Heart left ventricle (tissue), 16 donors: ENCODE measurements around the gene NRDE2. TPM values are rescaled to one million over a fixed set of nuclear protein-coding genes. Genes with fewer than 3 reads are reported as not detected.

ENCODE experiments used
- ATAC-seq, 4 donors: fragments of 200-7000 bp; cut with Tn5 transposase; one replicate each; pipeline ENCODE4 v1.9.1; 2020 to 2022; ENCODE audit warnings: moderate library complexity in 4 of 4, mild to moderate bottlenecking in 3 of 4, moderate number of reproducible peaks in 1 of 4
- DNase-seq, 5 donors: peaks; one replicate each; pipeline ENCODE4 v3.0.0-alpha.2; 2020
- H3K27ac ChIP-seq, 12 donors: fragments of 200-600 bp; sonication (generic) in 4 of 12; one replicate each; pipeline versions ENCODE4 v1.5.0 to v1.8.0; 2016 to 2022; ENCODE audit warnings: mild to moderate bottlenecking in 2 of 12
- H3K27me3 ChIP-seq, 9 donors: fragments of 200-600 bp; sonication (generic) in 2 of 9; one replicate each; pipeline versions ENCODE4 v1.5.1 to v1.8.0; 2016 to 2022; ENCODE audit warnings: mild to moderate bottlenecking in 3 of 9
- H3K36me3 ChIP-seq, 9 donors: fragments of 200-600 bp; sonication (generic) in 2 of 9; one replicate each; pipeline versions ENCODE4 v1.5.0 to v1.8.0; 2018 to 2022; ENCODE audit warnings: mild to moderate bottlenecking in 2 of 9
- H3K4me1 ChIP-seq, 12 donors: fragments of 200-600 bp; sonication (generic) in 4 of 12; one replicate each; pipeline versions ENCODE4 v1.5.0 to v1.8.0; 2016 to 2022; ENCODE audit warnings: mild to moderate bottlenecking in 3 of 12
- H3K4me3 ChIP-seq, 12 donors: fragments of 200-600 bp; sonication (generic) in 4 of 12; one replicate each; pipeline versions ENCODE4 v1.5.0 to v1.8.0; 2017 to 2022; ENCODE audit warnings: mild to moderate bottlenecking in 9 of 12, moderate library complexity in 4 of 12
- H3K9me3 ChIP-seq, 12 donors: fragments of 200-600 bp; sonication (generic) in 4 of 12; one replicate each; pipeline versions ENCODE4 v1.5.0 to v1.8.0; 2016 to 2022; ENCODE audit warnings: mild to moderate bottlenecking in 1 of 12
- CTCF ChIP-seq, 12 donors: fragments of 200-600 bp; sonication (generic) in 4 of 12; IDR thresholded peaks; one replicate each; pipeline versions ENCODE4 v1.5.0 to v1.8.0; 2018 to 2022; ENCODE audit warnings: antibody characterized with exemption in 12 of 12, mild to moderate bottlenecking in 5 of 12
- POLR2A ChIP-seq, 2 donors: fragments of 450-650 bp; IDR thresholded peaks; one replicate each; pipeline ENCODE4 v1.6.1; 2017; ENCODE audit warnings: antibody characterized with exemption in 2 of 2, mild to moderate bottlenecking in 2 of 2, moderate library complexity in 2 of 2
- WGBS, 4 donors: extraction: QIAGEN DNeasy Blood & Tissue Kit in 2 of 4; methylation state at CpG; one replicate each; pipeline versions ENCODE4 v1.1.5 to v1.1.7; 2013 to 2018; 5-methylcytosine and 5-hydroxymethylcytosine counted together
- intact Hi-C, 10 donors: fragments of 100-400 bp; cut with DNase I; formaldehyde crosslinking; loops; one replicate each; pipeline versions ENCODE4 v1.11.1 to v1.14.2; 2022
- polyA plus RNA-seq, 2 donors: library from polyadenylated mRNA; stranded (reverse); fragments of 200-250 nt; gene quantifications; one replicate each; pipeline ENCODE4 v1.2.3, GENCODE V29; 2013
- total RNA-seq, 9 donors: library from RNA; depleted of rRNA in 2 of 9; stranded (reverse); fragments of >200 nt in 2 of 9; fragmentation: NEBNext Ultra II Directional in 3 of 9; extraction: Animal tissue kit (Norgen Biotek cat#: 25700) in 3 of 9; gene quantifications; one replicate each; pipeline versions ENCODE4 v1.1.0 to v1.2.4, GENCODE V29; 2016 to 2023
- donor health status: ischemic (EF 13 %, LVEDD 7.1; RV severe dilation, severe dysfunction).
- donor health status: healthy with polysubstance abuse.
- donor health status: DM: no; HTN: yes; CAD: no.
- donor health status: DM: no; HTN: no; CAD: no.
- donor health status: ischemic (EF 25% LVEDD 6.9; RV normal size, moderate dysfunction).
- donor health status: ischemic (EF 25% LVEDD 5.7; RV mildly dilated, moderate dysfunction).
- donor health status: healthy.
- donor health status: DM: yes; HTN: yes; CAD: no.
- donor health status: ischemic (EF 35%, LVEDD 5.7; RV mildly dilated, moderate dysfunction).
- donor health status: nonischemic (EF 11% LVEDD 7.7; RV severe dilation, severe dysfunction).
- donor health status: DM: yes; HTN: yes; CAD: no.
- donor health status: PGD.
- donor health status: ischemic (EF 29% LVEDD 5.4; RV normal size, mild dysfunction).
- donor health status: nonischemic (EF 23%, LVEDD 6.1; RV moderate dilation, normal function).

The NRDE2 gene
- total and polyA plus RNA-seq, 11 donors, result 5.2 to 15.4 (median 9.4) TPM

GRCh38 chr14:90281261-90281660 is 50.5 kb downstream of the NRDE2 start:
- ATAC-seq, result no peak
- Histone ChIP-seq H3K4me3 (no peak overlapping the region), H3K4me1 (peaks cover 0 to 3% (median 0%) of the 10 kb centered on the region in 12 donors), H3K27ac (no peak overlapping the region), H3K27me3 (no peaks in the 10 kb centered on the region), H3K36me3 (peaks cover 0 to 91% (median 82%) of the 10 kb centered on the region in 9 donors), H3K9me3 (no peaks in the 10 kb centered on the region)
- 85 to 87% (median 85%) methylated on average over 8 of the region's 8 CpGs for WGBS, 4 donors
- no peak for DNase-seq
- TF ChIP-seq CTCF (IDR thresholded peaks at IDR 0.05), result no peak
- intact Hi-C loops, result no loop called here

- intact Hi-C loops, result no loop called here
- no peak for ATAC-seq
Observed at GRCh38 chr14:90280096-90280495, 51.6 kb downstream of the NRDE2 start.

GRCh38 chr14:90278199-90279175 is 53.3 kb downstream of the NRDE2 start:
- H3K4me1 ChIP-seq, result peaks cover 0 to 17% (median 9%) of the 10 kb centered on the region in 12 donors
- H3K9me3 ChIP-seq, result no peaks in the 10 kb centered on the region
- DNase-seq (no peak), ATAC-seq (peak; percentile 5 to 15 (median 10))
- peak overlapping the region in 3 of 12 donors; percentile 3 to 27 (median 23) for H3K27ac ChIP-seq
- no peaks in the 10 kb centered on the region for H3K27me3 ChIP-seq
- H3K36me3 ChIP-seq, result peaks cover 0 to 80% (median 67%) of the 10 kb centered on the region in 9 donors
- WGBS, 4 donors, result 83 to 87% (median 86%) methylated on average over 22 to 35 of the region's 35 CpGs
- H3K4me3 ChIP-seq, result no peak overlapping the region
- TF ChIP-seq POLR2A (IDR thresholded peaks at IDR 0.05), result no peak
- TF ChIP-seq CTCF (IDR thresholded peaks at IDR 0.05), result no peak
- intact Hi-C loops, result no loop called here

More at GRCh38 chr14:90280096-90280495, 51.6 kb downstream of the NRDE2 start:
- Histone ChIP-seq H3K4me3 (no peak overlapping the region), H3K4me1 (peaks cover 0 to 9% (median 8%) of the 10 kb centered on the region in 12 donors), H3K9me3 (no peaks in the 10 kb centered on the region), H3K27ac (no peak overlapping the region), H3K27me3 (no peaks in the 10 kb centered on the region), H3K36me3 (peaks cover 0 to 86% (median 72%) of the 10 kb centered on the region in 9 donors)
- DNase-seq, result no peak
- 92 to 97% (median 94%) methylated on average over 7 of the region's 7 CpGs for WGBS, 4 donors
- TF ChIP-seq POLR2A (IDR thresholded peaks at IDR 0.05) (no peak), CTCF (IDR thresholded peaks at IDR 0.05) (no peak)

GRCh38 chr14:90277581-90278198 is 54.1 kb downstream of the NRDE2 start:
- no peak overlapping the region for H3K27ac ChIP-seq
- peaks cover 0 to 80% (median 67%) of the 10 kb centered on the region in 9 donors for H3K36me3 ChIP-seq
- ATAC-seq (no peak), DNase-seq (no peak)
- no peaks in the 10 kb centered on the region for H3K27me3 ChIP-seq
- H3K4me3 ChIP-seq, result no peak overlapping the region
- H3K4me1 ChIP-seq, result peaks cover 0 to 18% (median 9%) of the 10 kb centered on the region in 12 donors
- intact Hi-C loops, result no loop called here
- 89 to 94% (median 91%) methylated on average over 13 to 24 of the region's 24 CpGs for WGBS, 4 donors
- no peaks in the 10 kb centered on the region for H3K9me3 ChIP-seq
- no peak for TF ChIP-seq POLR2A (IDR thresholded peaks at IDR 0.05)
- no peak for TF ChIP-seq CTCF (IDR thresholded peaks at IDR 0.05)
